ENCODE results near the gene OTOF.

DNA sequence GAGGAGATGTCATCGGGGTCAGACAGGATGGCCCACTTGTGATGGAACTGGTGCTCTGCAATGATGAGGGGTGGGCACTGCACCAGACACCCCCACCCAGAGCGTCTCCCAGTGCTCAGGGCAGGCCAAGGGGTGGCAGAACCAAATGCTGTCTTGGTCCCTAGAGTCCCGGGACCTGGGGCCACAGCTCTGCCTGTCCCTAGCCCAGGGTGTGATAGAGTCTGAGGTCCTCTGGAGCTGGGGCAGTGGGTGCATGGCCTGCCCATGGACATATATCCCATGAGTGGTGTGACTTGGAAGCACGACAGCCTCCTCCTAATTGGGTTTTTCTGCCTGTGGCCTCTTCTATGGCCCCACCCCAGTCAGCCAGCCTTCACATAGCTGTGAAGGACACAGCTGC, 6.7 kb upstream of the OTOF start:
- TF ChIP-seq, protein P1, sequence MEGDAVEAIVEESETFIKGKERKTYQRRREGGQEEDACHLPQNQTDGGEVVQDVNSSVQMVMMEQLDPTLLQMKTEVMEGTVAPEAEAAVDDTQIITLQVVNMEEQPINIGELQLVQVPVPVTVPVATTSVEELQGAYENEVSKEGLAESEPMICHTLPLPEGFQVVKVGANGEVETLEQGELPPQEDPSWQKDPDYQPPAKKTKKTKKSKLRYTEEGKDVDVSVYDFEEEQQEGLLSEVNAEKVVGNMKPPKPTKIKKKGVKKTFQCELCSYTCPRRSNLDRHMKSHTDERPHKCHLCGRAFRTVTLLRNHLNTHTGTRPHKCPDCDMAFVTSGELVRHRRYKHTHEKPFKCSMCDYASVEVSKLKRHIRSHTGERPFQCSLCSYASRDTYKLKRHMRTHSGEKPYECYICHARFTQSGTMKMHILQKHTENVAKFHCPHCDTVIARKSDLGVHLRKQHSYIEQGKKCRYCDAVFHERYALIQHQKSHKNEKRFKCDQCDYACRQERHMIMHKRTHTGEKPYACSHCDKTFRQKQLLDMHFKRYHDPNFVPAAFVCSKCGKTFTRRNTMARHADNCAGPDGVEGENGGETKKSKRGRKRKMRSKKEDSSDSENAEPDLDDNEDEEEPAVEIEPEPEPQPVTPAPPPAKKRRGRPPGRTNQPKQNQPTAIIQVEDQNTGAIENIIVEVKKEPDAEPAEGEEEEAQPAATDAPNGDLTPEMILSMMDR (IDR thresholded peaks at IDR 0.05 in 2 of 3, conservative IDR thresholded peaks at IDR 0.05 in 1 of 3; ENCODE audit: borderline replicate concordance in 1 of 3, insufficient read depth in 1 of 3, low read depth in 2 of 3, low read length in 2 of 3): no peak
- TF ChIP-seq POLR2AphosphoS5 (IDR thresholded peaks at IDR 0.05; ENCODE audit: low read depth, low read length) (no peak), CEBPB (IDR thresholded peaks at IDR 0.05; ENCODE audit: low read depth) (no peak), EZH2phosphoT487 (IDR thresholded peaks at IDR 0.05; ENCODE audit: borderline replicate concordance) (no peak), POLR2A (IDR thresholded peaks at IDR 0.05; ENCODE audit: borderline replicate concordance, extremely low read depth, insufficient read depth, insufficient read length) (no peak), SP1 (IDR thresholded peaks at IDR 0.05; ENCODE audit: low read depth) (no peak), EZH2 (IDR thresholded peaks at IDR 0.05) (no peak)

Data from HCT116 (cell line).